HepG2 (cell line): ENCODE measurements around the gene SPTBN2. TPM values are rescaled to one million over a fixed set of nuclear protein-coding genes. Genes with fewer than 3 reads are reported as not detected.

Source experiments
- ATAC-seq: fragments of 200-7000 bp; cut with Tn5 transposase; 3 replicates; pipeline ENCODE4 v1.9.1; 2020; ENCODE audit warnings: mild to moderate bottlenecking, moderate library complexity
- BruUV-seq: library from RNA; stranded (reverse); fragments of 400-500 nt; replicated peaks from 2 replicates; lab custom pipeline; 2021; lab: Mats Ljungman, UMichigan
- CTCF ChIA-PET: fragments of 300-600 bp; formaldehyde crosslinking; extraction: SDS; loops from one replicate; lab custom pipeline; 2021; ENCODE audit warnings: low total read pairs, inconsistent platforms, low intra/inter-chr PET ratio; lab: Yijun Ruan, JAX
- POLR2A ChIA-PET: fragments of 350-600 bp; sonication (Branson Sonifier 250); formaldehyde crosslinking; loops from one replicate; lab custom pipeline; 2020; ENCODE audit warnings: antibody characterized with exemption, inconsistent platforms; lab: Yijun Ruan, JAX
- DNase-seq: peaks from one replicate; pipeline ENCODE4 v3.0.0-alpha.2; 2015; ENCODE audit warnings: low spot score
- FAIRE-seq: peaks from 3 replicates; lab custom pipeline; 2011; peaks lifted over from hg19 to GRCh38; lab: Jason Lieb, UNC
- H2AFZ ChIP-seq: one replicate; pipeline ENCODE4 v1.6.1; 2011; ENCODE audit warnings: low read length, inconsistent platforms
- H3K27ac ChIP-seq: fragments of 300-600 bp; 3 replicates; pipeline ENCODE4 v1.8.0; 2011; ENCODE audit warnings: mixed run types, mild to moderate bottlenecking, mixed read lengths, low read length, inconsistent platforms; ENCODE audit not compliant: insufficient read depth; ENCODE audit errors: extremely low read length
- H3K27me3 ChIP-seq, 2 experiments: fragments of 200-600 bp in 1 of 2; 2 replicates in 1 of 2; 3 replicates in 1 of 2; pipeline versions ENCODE4 v1.6.0 to v1.8.0; 2011; ENCODE audit warnings: low read length in 2 of 2, mild to moderate bottlenecking in 2 of 2, moderate library complexity in 2 of 2, inconsistent platforms in 1 of 2; ENCODE audit not compliant: insufficient read depth in 2 of 2, control insufficient read depth in 1 of 2
- H3K36me3 ChIP-seq, 2 experiments: fragments of 200-600 bp in 1 of 2; replicated peaks in 1 of 2; 2 replicates in 1 of 2; 3 replicates in 1 of 2; pipeline versions ENCODE4 v1.5.1 to v1.8.0; 2011; ENCODE audit warnings: low read length in 2 of 2, inconsistent platforms in 1 of 2; ENCODE audit not compliant: insufficient read depth in 2 of 2, control insufficient read depth in 1 of 2
- H3K4me1 ChIP-seq: 2 replicates; pipeline ENCODE4 v1.5.1; 2012; ENCODE audit warnings: low read length, inconsistent platforms; ENCODE audit not compliant: insufficient read depth
- H3K4me2 ChIP-seq: 2 replicates; pipeline ENCODE4 v1.6.0; 2011; ENCODE audit warnings: low read depth, low read length, inconsistent platforms
- H3K4me3 ChIP-seq, 3 experiments: fragments of 200-600 bp in 1 of 3; sonication (generic), shearing (Covaris generic) in 1 of 3; replicated peaks in 1 of 3; 2 replicates each; pipeline ENCODE4 v1.5.1; 2011 to 2016; ENCODE audit warnings: low read length in 3 of 3, inconsistent platforms in 2 of 3, low read depth in 2 of 3, mild to moderate bottlenecking in 2 of 3, control low read depth in 1 of 3, mixed read lengths in 1 of 3; ENCODE audit not compliant: insufficient read depth in 1 of 3
- H3K79me2 ChIP-seq: one replicate; pipeline ENCODE4 v1.6.1; 2011; ENCODE audit warnings: low read length, inconsistent platforms; ENCODE audit not compliant: insufficient read depth
- H3K9ac ChIP-seq: 2 replicates; pipeline ENCODE4 v1.6.0; 2011; ENCODE audit warnings: mild to moderate bottlenecking, low read depth, low read length, inconsistent platforms; ENCODE audit not compliant: insufficient read depth
- H3K9me3 ChIP-seq: 2 replicates; pipeline ENCODE4 v1.5.1; 2012; ENCODE audit warnings: mild to moderate bottlenecking, low read length
- H4K20me1 ChIP-seq: 2 replicates; pipeline ENCODE4 v1.6.0; 2011; ENCODE audit warnings: inconsistent platforms, mild to moderate bottlenecking, low read length, moderate library complexity; ENCODE audit not compliant: insufficient read depth
- MEIS2 ChIP-seq: sonication (generic); formaldehyde crosslinking; IDR thresholded peaks from 2 replicates; pipeline ENCODE4 v1.9.0; 2021; ENCODE audit warnings: mild to moderate bottlenecking, missing genetic modification reagents
- PHF21A ChIP-seq: sonication (generic); formaldehyde crosslinking; IDR thresholded peaks from 2 replicates; pipeline ENCODE4 v1.5.0; 2020; ENCODE audit warnings: mild to moderate bottlenecking, missing genetic modification reagents
- SIN3A ChIP-seq: IDR thresholded peaks from 2 replicates; pipeline ENCODE4 v1.6.1; 2011; ENCODE audit warnings: low read depth, mild to moderate bottlenecking, control low read depth, low read length, borderline replicate concordance
- TCF7L2 ChIP-seq: IDR thresholded peaks from 2 replicates; pipeline ENCODE4 v1.6.1; 2011; ENCODE audit warnings: mild to moderate bottlenecking, low read depth, low read length, moderate library complexity
- XBP1 ChIP-seq: sonication (generic); formaldehyde crosslinking; IDR thresholded peaks from 2 replicates; pipeline ENCODE4 v1.5.0; 2020; ENCODE audit warnings: missing genetic modification reagents
- ZBTB21 ChIP-seq: sonication (generic); formaldehyde crosslinking; IDR thresholded peaks from 2 replicates; pipeline ENCODE4 v1.4.0; 2020; ENCODE audit warnings: missing genetic modification reagents
- ZNF234 ChIP-seq: sonication (generic); formaldehyde crosslinking; conservative IDR thresholded peaks from 2 replicates; pipeline ENCODE4 v1.5.1; 2020; ENCODE audit warnings: mild to moderate bottlenecking, missing genetic modification reagents
- ZNF251 ChIP-seq: sonication (generic); formaldehyde crosslinking; IDR thresholded peaks from 2 replicates; pipeline ENCODE4 v1.9.0; 2021; ENCODE audit warnings: mild to moderate bottlenecking, missing genetic modification reagents
- ZNF431 ChIP-seq: sonication (generic); formaldehyde crosslinking; IDR thresholded peaks from 2 replicates; pipeline ENCODE4 v1.9.0; 2022; ENCODE audit warnings: missing genetic modification reagents, low read depth, mild to moderate bottlenecking, borderline replicate concordance
- ZNF543 ChIP-seq: sonication (generic); formaldehyde crosslinking; IDR thresholded peaks from 2 replicates; pipeline ENCODE4 v1.4.0; 2020; ENCODE audit warnings: mild to moderate bottlenecking, missing genetic modification reagents
- ZNF607 ChIP-seq: sonication (generic); formaldehyde crosslinking; IDR thresholded peaks from 2 replicates; pipeline ENCODE4 v1.5.1; 2020; ENCODE audit warnings: missing genetic modification reagents, mild to moderate bottlenecking, borderline replicate concordance
- WGBS: methylation state at CpG from one replicate; pipeline ENCODE4 v1.1.6; 2017; ENCODE audit warnings: low lambda C conversion rate; 5-methylcytosine and 5-hydroxymethylcytosine counted together
- in situ Hi-C: cut with HindIII; loops from 2 replicates; pipeline ENCODE4 v1.10.0; 2017; ENCODE audit warnings: low pct_unique_long_range_greater_than_20kb; ENCODE audit not compliant: extremely low pct_ligation_motif_present
- intact Hi-C: fragments of 100-400 bp; cut with micrococcal nuclease; formaldehyde crosslinking; loops from one replicate; pipeline ENCODE4 v1.10.0; 2022; ENCODE audit not compliant: unreplicated experiment
- polyA plus RNA-seq, 8 experiments: library from polyadenylated mRNA; depleted of rRNA in 3 of 8; stranded (reverse) in 7 of 8; unstranded in 1 of 8; fragments of >200 nt; fragmentation: Illumina TruSeq in 4 of 8; extraction: Trizol in 4 of 8; gene quantifications; 2 replicates each; pipeline versions ENCODE4 v1.2.1 to v1.2.3, GENCODE V29; 2011 to 2016; ENCODE audit warnings: low read depth in 4 of 8, missing spikeins in 1 of 8, mixed read lengths in 1 of 8; ENCODE audit not compliant: insufficient read depth in 1 of 8
- total RNA-seq, 5 experiments: library from RNA; depleted of rRNA; stranded (reverse); fragments of >200 nt; fragmentation: Illumina TruSeq; extraction: Trizol; gene quantifications; 2 replicates each; pipeline ENCODE4 v1.2.3, GENCODE V29; 2016; ENCODE audit warnings: low read depth in 1 of 5

The SPTBN2 gene
- total and polyA plus RNA-seq, 2 of the 13 experiments (the other 11 are each of a cell fraction or from before 2014, with no cell fraction given): 0.65 to 4.0 TPM

- POLR2A ChIA-PET: no interaction called here
- TF ChIP-seq ZNF607 (CRISPR knock-in tag): no peak
- no peak for TF ChIP-seq ZNF543 (CRISPR knock-in tag)
- no peak for TF ChIP-seq XBP1 (CRISPR knock-in tag)
- TF ChIP-seq ZNF251: no peak
- Histone ChIP-seq H3K36me3 (no peaks in the 10 kb centered on the region), H3K4me1 (no peaks in the 10 kb centered on the region), H3K9me3 (no peaks in the 10 kb centered on the region), H3K27ac (no peak overlapping the region), H3K4me3 (no peak overlapping the region), H3K9ac (no peak overlapping the region), H2AFZ (no peak overlapping the region), H3K4me2 (no peak overlapping the region), H3K79me2 (no peaks in the 10 kb centered on the region), H4K20me1 (no peaks in the 10 kb centered on the region), H3K27me3 (no peaks in the 10 kb centered on the region)
- DNase-seq (no peak), FAIRE-seq (no peak), ATAC-seq (no peak)
- intact Hi-C loops (no loop called here), in situ Hi-C loops (no loop called here)
- no TSS peak for BruUV-seq
- CTCF ChIA-PET: no interaction called here
- 93% methylated on average over 11 of the region's 13 CpGs for WGBS
Measured at GRCh38 chr11:66687831-66688281, 41.2 kb downstream of the SPTBN2 start.

GRCh38 chr11:66686801-66687750 is 41.9 kb downstream of the SPTBN2 start:
- Histone ChIP-seq H3K27me3 (no peaks in the 10 kb centered on the region; a peak in 1 of 5 replicates), H4K20me1 (no peaks in the 10 kb centered on the region), H3K4me3 (no peak overlapping the region), H3K79me2 (no peaks in the 10 kb centered on the region), H3K9me3 (no peaks in the 10 kb centered on the region), H3K4me2 (no peak overlapping the region), H3K4me1 (no peaks in the 10 kb centered on the region), H3K36me3 (no peaks in the 10 kb centered on the region), H3K9ac (no peak overlapping the region), H3K27ac (no peak overlapping the region), H2AFZ (no peak overlapping the region)
- in situ Hi-C loops (no loop called here), intact Hi-C loops (no loop called here)
- ATAC-seq (no peak), DNase-seq (no peak)
- CTCF ChIA-PET: no interaction called here
- POLR2A ChIA-PET: no interaction called here
- 91% methylated on average over 19 of the region's 33 CpGs for WGBS
- TF ChIP-seq PHF21A (CRISPR knock-in tag) (no peak), TCF7L2 (no peak), ZBTB21 (CRISPR knock-in tag) (no peak), ZNF431 (CRISPR knock-in tag) (no peak), SIN3A (no peak), ZNF234 (no peak), MEIS2 (no peak)
- TF ChIP-seq, all 625 proteins: peak for 0
- no peak for FAIRE-seq
- no TSS peak for BruUV-seq
